ENCODE results near the gene SLC10A3.

Gene SLC10A3

DNA sequence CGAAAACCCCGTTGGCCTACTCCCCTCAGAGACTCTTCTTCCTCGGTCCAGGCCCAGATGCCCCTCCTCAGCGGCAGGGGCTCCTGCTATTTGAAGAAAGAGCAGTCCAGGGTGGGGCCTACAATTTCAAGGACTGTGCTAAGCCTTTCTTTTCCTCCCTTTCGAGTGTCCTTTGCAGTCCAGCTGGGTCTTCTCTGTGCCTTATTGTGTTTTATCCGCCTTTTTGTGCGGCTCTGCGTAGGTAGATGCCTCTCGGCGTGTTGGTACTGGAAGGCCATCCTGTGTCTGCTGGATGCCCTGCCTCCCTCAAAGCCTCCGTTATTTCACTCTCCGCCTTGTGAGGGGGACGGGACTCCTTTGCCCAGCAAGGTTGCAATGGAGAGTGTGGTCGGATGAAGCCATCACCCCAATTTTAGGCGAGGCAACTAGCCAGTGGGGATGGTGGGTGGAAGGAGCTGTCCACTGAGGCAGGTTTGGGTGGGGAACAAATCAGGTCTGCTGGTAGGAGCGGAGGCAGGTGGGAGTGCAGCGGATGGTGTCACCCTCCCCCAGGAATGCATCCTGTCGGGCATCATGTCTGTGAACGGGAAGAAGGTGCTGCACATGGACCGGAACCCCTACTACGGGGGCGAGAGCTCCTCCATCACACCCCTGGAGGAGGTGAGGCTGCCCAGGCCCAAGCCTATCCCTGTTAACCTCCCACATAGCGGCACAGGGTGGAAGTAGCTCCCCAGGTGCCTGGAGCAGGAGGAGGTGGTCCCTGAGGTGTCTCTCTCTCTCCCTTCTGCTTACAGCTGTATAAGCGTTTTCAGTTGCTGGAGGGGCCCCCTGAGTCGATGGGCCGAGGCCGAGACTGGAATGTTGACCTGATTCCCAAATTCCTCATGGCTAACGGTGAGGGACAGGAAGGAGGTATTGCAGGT is 52.2 kb downstream of the SLC10A3 start:
- TF ChIP-seq, protein P1, sequence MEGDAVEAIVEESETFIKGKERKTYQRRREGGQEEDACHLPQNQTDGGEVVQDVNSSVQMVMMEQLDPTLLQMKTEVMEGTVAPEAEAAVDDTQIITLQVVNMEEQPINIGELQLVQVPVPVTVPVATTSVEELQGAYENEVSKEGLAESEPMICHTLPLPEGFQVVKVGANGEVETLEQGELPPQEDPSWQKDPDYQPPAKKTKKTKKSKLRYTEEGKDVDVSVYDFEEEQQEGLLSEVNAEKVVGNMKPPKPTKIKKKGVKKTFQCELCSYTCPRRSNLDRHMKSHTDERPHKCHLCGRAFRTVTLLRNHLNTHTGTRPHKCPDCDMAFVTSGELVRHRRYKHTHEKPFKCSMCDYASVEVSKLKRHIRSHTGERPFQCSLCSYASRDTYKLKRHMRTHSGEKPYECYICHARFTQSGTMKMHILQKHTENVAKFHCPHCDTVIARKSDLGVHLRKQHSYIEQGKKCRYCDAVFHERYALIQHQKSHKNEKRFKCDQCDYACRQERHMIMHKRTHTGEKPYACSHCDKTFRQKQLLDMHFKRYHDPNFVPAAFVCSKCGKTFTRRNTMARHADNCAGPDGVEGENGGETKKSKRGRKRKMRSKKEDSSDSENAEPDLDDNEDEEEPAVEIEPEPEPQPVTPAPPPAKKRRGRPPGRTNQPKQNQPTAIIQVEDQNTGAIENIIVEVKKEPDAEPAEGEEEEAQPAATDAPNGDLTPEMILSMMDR (conservative IDR thresholded peaks at IDR 0.05; ENCODE audit: low read length), result no peak
- H3K4me3 ChIP-seq (ENCODE audit: low read length), result peak overlapping the region; percentile 71
- DNase-seq (ENCODE audit: low read depth), result no peak
